ENCODE measurements around the gene CD2BP2. TPM values are rescaled to one million over a fixed set of nuclear protein-coding genes. Genes with fewer than 3 reads are reported as not detected.
A peak's percentile ranks its signal among the peaks of the same experiment; 100 is the strongest.

CD2BP2 gene
- total RNA-seq, 1 experiment from 2014 or later = 65.8 TPM

DNA sequence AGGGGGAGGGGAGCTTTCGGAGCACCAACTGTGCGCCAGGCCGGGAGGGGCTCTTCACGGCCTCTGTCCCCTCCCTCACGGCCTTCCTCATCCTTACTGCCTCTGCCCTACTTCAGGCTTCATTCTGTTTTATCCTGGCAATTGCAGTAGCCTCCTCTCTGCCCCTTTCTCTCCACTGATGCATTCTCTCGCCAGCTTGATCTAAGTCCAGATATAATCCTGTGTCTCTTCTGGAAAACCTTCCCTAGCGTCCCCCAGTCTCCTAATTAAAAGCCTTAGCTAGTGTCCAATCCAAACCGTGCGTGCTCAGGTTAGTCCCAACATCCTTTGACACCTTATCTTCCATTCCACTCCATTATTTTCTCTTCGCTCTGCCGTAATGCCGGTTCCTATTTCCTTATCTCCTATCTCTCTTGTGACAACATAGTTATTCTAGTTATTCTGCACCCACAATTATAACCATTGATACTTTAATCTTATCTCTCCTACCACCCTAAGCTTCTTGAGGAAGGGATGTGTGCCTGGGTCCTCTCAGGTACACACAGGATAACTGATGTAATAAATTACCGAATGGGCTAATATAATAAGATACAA is 41.0 kb upstream of the CD2BP2 start:
- intact Hi-C loops (cut with micrococcal nuclease; ENCODE audit: unreplicated experiment) = no loop called here
- CTCF ChIA-PET = interaction anchor here (0.6 to 1.9 kb wide), 11 partner anchors 12 to 301 kb away, joined by 3 to 24 read pairs (median 4); partner anchors contain the start of genes DCTPP1, FBRS, SEPTIN1 and TBC1D10B
- Mint-ChIP-seq H3K27me3 (ENCODE audit: unreplicated experiment) (no peaks in the 10 kb centered on the region), H3K4me1 (ENCODE audit: low read depth, unreplicated experiment) (peaks cover 31% of the 10 kb centered on the region), H3K27ac (ENCODE audit: unreplicated experiment) (peak overlapping the region; percentile 78), H3K9me3 (ENCODE audit: low read depth, unreplicated experiment) (no peaks in the 10 kb centered on the region), H3K36me3 (ENCODE audit: insufficient read depth, unreplicated experiment) (peaks cover 52% of the 10 kb centered on the region), H3K4me3 (ENCODE audit: low read depth, unreplicated experiment) (peak overlapping the region; percentile 79)
- BruUV-seq (replicated peaks) = TSS peak; percentile 67
- DNase-seq = no peak
- TF ChIP-seq CTCF (IDR thresholded peaks at IDR 0.05; ENCODE audit: unreplicated experiment) = no peak

- no TSS peak for BruUV-seq (replicated peaks)
- Mint-ChIP-seq H3K27ac (ENCODE audit: unreplicated experiment) (peak within 1 kb of the TSS; percentile 78), H3K27me3 (ENCODE audit: unreplicated experiment) (no peaks in the 10 kb centered on the region), H3K4me3 (ENCODE audit: low read depth, unreplicated experiment) (peak within 1 kb of the TSS; percentile 79), H3K4me1 (ENCODE audit: low read depth, unreplicated experiment) (peaks cover 31% of the 10 kb centered on the region), H3K36me3 (ENCODE audit: insufficient read depth, unreplicated experiment) (peaks cover 45% of the 10 kb centered on the region), H3K9me3 (ENCODE audit: low read depth, unreplicated experiment) (no peaks in the 10 kb centered on the region)
- intact Hi-C loops (cut with micrococcal nuclease; ENCODE audit: unreplicated experiment) = no loop called here
- DNase-seq = peak; percentile 93
- CTCF ChIA-PET = interaction anchor here (0.6 to 1.9 kb wide), 16 partner anchors 12 to 302 kb away, joined by 3 to 24 read pairs (median 4); partner anchors contain the start of genes DCTPP1, FBRS, PRR14 and SEPTIN1
- peak; percentile 70 for TF ChIP-seq CTCF (IDR thresholded peaks at IDR 0.05; ENCODE audit: unreplicated experiment)
These were observed 40.3 kb upstream of the CD2BP2 start, which contains the start of gene ZNF48 for GRCh38 chr16:30395155-30395991. ZNF48 (plus strand) TSS chr16:30395420; CDS start chr16:30395795, 375 bp downstream.

GRCh38 chr16:30394592-30395154 is 39.6 kb upstream of the CD2BP2 start:
- CTCF ChIA-PET = interaction anchor here (0.6 to 1.9 kb wide), 12 partner anchors 12 to 1532 kb away, joined by 3 to 24 read pairs (median 4); partner anchors contain the start of genes DCTPP1, FBRS, PRR14 and SEPTIN1
- intact Hi-C loops (cut with micrococcal nuclease; ENCODE audit: unreplicated experiment) = no loop called here
- Mint-ChIP-seq H3K27me3 (ENCODE audit: unreplicated experiment) (no peaks in the 10 kb centered on the region), H3K36me3 (ENCODE audit: insufficient read depth, unreplicated experiment) (peaks cover 38% of the 10 kb centered on the region), H3K27ac (ENCODE audit: unreplicated experiment) (peak overlapping the region; percentile 51), H3K4me1 (ENCODE audit: low read depth, unreplicated experiment) (peaks cover 31% of the 10 kb centered on the region), H3K4me3 (ENCODE audit: low read depth, unreplicated experiment) (peak overlapping the region; percentile 79), H3K9me3 (ENCODE audit: low read depth, unreplicated experiment) (no peaks in the 10 kb centered on the region)
- no peak for TF ChIP-seq CTCF (IDR thresholded peaks at IDR 0.05; ENCODE audit: unreplicated experiment)
- no peak for DNase-seq
- BruUV-seq (replicated peaks) = no TSS peak

GRCh38 chr16:30383521-30383920 is 28.4 kb upstream of the CD2BP2 start:
- H3K27me3 Mint-ChIP-seq (ENCODE audit: unreplicated experiment) = no peaks in the 10 kb centered on the region
- no peaks in the 10 kb centered on the region for H3K9me3 Mint-ChIP-seq (ENCODE audit: low read depth, unreplicated experiment)
- no peak overlapping the region for H3K27ac Mint-ChIP-seq (ENCODE audit: unreplicated experiment)
- no peak overlapping the region for H3K4me3 Mint-ChIP-seq (ENCODE audit: low read depth, unreplicated experiment)
- peaks cover 28% of the 10 kb centered on the region for H3K36me3 Mint-ChIP-seq (ENCODE audit: insufficient read depth, unreplicated experiment)
- no TSS peak for BruUV-seq (replicated peaks)
- CTCF ChIA-PET = interaction anchor here (0.7 to 1.7 kb wide), 2 partner anchors 12 to 13 kb away, joined by 3 to 4 read pairs; partner anchors contain the start of genes TBC1D10B and ZNF48
- intact Hi-C loops (cut with micrococcal nuclease; ENCODE audit: unreplicated experiment) = no loop called here
- peaks cover 9% of the 10 kb centered on the region for H3K4me1 Mint-ChIP-seq (ENCODE audit: low read depth, unreplicated experiment)
- no peak for DNase-seq
- TF ChIP-seq CTCF (IDR thresholded peaks at IDR 0.05; ENCODE audit: unreplicated experiment) = no peak
